Panc1 (cell line): ENCODE results near the gene CCDC57.

Experiments
- CTCF ChIP-seq: fragments of 450-650 bp; IDR thresholded peaks from 2 replicates; pipeline ENCODE4 v1.5.1; 2017; ENCODE audit warnings: mild to moderate bottlenecking
- POLR2AphosphoS5 ChIP-seq: IDR thresholded peaks from 2 replicates; pipeline ENCODE4 v1.6.1; 2012; ENCODE audit warnings: mild to moderate bottlenecking, low read depth, low read length, moderate library complexity

DNA sequence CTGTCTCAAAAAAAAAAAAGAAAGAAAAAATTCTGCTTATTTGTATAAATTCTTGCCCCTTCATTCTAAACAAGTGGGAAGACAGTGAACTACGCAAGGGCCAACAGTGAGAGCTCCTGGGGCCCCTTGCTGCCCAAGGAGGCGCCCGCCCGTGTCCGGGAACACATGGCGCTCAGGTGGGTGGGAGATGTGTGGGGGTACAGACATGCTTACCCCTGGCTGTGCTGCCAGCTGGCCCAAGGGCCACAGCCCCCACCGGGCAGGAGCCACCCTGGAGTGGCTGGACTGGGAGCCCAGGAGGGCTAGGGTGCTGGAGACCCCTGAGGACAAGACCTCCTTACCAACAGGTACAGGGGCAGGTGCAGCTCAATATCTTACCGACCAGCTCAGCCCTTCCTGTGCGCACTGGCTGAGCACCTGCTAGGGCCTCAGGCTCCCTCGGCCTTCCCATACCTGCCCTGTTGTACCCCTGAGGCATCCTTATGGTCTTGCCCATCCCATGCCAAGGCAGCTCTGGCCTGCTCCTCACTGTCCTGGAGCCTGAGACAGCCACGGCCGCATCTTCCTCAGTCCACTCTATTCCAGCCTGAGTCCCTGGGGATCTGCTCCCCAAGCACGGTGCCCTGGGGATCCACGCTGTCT, 56.2 kb downstream of the CCDC57 start:
- TF ChIP-seq POLR2AphosphoS5 (no peak), CTCF (no peak)
